NB4 (cell line): ENCODE data around the gene ITGA6.
"Not testable (repeated sequence)": the region's sequence is repeated elsewhere in the genome, so short reads cannot be mapped to it uniquely, and the experiment has no call there.

Experiments
- DNase-seq: peaks from one replicate; pipeline ENCODE4 v3.0.0; 2010; ENCODE audit warnings: low read depth
- H3K4me3 ChIP-seq: one replicate; pipeline ENCODE4 v1.5.1; 2011; ENCODE audit warnings: mild to moderate bottlenecking, low read depth, low read length, moderate library complexity
- CTCF ChIP-seq: IDR thresholded peaks from one replicate; pipeline ENCODE4 v1.5.1; 2012; ENCODE audit warnings: low read depth, low read length
- MAX ChIP-seq: IDR thresholded peaks from 2 replicates; pipeline ENCODE4 v1.6.1; 2011; ENCODE audit warnings: low read depth, low read length
- MYC ChIP-seq: IDR thresholded peaks from 2 replicates; pipeline ENCODE4 v1.6.1; 2011; ENCODE audit warnings: low read depth, low read length
- POLR2A ChIP-seq: IDR thresholded peaks from 2 replicates; pipeline ENCODE4 v1.6.1; 2011; ENCODE audit warnings: mild to moderate bottlenecking; ENCODE audit not compliant: insufficient read length; ENCODE audit errors: extremely low read depth

Gene ITGA6

DNA sequence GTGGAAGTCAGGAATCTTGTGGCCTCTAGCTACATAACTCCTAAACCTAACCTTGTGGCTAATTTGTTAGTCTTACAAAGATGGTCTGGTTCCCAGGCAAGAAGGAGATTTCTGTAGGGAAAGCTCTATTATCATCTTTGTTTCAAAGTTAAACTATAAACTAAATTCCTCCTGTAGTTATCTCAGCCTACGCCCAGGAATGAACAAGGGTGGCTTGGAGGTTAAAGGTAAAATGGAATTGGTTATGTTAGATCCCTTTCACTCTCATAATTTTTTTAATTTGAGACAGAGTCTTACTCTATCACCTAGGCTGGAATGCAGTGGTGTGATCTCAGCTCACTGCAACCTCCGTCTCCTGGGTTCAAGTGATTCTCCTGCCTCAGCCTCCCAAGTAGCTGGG is 103.9 kb downstream of the ITGA6 start:
- no peak overlapping the region for H3K4me3 ChIP-seq
- TF ChIP-seq CTCF (no peak), POLR2A (no peak), MAX (no peak), MYC (no peak)
- no peak for DNase-seq

DNA sequence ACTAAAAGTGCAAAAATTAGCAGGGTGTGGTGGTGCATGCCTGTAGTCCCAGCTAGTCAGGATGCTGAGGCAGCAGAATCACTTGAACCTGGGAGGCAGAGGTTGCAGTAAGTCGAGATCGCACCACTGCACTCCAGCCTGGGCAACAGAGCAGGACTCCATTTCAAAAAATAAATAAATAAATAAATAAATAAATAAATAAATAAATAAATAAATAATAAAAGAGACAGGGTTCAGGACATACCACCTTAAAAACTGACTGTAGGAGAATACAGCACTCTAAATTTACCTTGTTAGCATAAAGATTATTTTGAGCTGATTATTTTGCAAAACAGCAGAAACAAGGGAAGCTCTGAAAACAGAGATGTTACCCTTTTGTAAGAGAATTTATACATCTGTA is 105.1 kb downstream of the ITGA6 start:
- H3K4me3 ChIP-seq, DNase-seq: not testable (repeated sequence)

DNA sequence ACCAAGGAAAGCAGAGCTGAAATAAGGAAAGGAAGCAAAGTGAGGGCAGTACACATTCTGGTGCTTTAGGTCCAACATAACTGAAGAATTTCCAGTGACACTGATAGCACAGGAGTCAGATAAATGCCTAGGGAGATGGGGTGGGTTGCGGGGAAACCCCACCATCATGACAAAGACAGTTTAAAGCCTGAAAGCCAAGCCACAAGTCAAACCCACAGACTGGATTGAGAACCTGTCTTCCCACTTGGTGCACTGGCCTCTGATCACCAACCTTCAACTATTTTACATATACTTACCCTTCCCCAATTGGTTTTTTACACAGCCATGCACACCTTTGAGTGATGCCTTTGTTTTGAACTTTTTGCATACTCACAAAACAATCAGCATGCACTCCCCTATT is 106.3 kb downstream of the ITGA6 start:
- TF ChIP-seq MYC (no peak), POLR2A (no peak), CTCF (no peak), MAX (no peak)

GRCh38 chr2:172535119-172535518 is 107.7 kb downstream of the ITGA6 start:
- no peak for TF ChIP-seq POLR2A
- no peak for TF ChIP-seq CTCF
- no peak for TF ChIP-seq MAX
- no peak for TF ChIP-seq MYC
- no peak overlapping the region for H3K4me3 ChIP-seq
- DNase-seq = no peak

More for the DNA sequence above, 106.3 kb downstream of the ITGA6 start:
- H3K4me3 ChIP-seq = no peak overlapping the region
- DNase-seq = no peak

GRCh38 chr2:172537851-172538250 is 110.5 kb downstream of the ITGA6 start:
- DNase-seq, H3K4me3 ChIP-seq: not testable (repeated sequence)

- no peak for DNase-seq
- TF ChIP-seq MAX (no peak), MYC (no peak), CTCF (no peak), POLR2A (no peak)
- H3K4me3 ChIP-seq = no peak overlapping the region
Measured at GRCh38 chr2:172539767-172540166, 112.4 kb downstream of the ITGA6 start.

- DNase-seq = no peak
- no peak overlapping the region for H3K4me3 ChIP-seq
- TF ChIP-seq MAX (no peak), POLR2A (no peak), MYC (no peak), CTCF (no peak)
Measured at GRCh38 chr2:172540421-172540820, 113.0 kb downstream of the ITGA6 start.
